SK-N-SH (cell line): ENCODE measurements around the gene TEAD4. TPM values are rescaled to one million over a fixed set of nuclear protein-coding genes. Genes with fewer than 3 reads are reported as not detected.

Experiments
- CTCF ChIA-PET: fragments of 300-600, 350-600 bp; formaldehyde crosslinking; extraction: SDS; loops from one replicate; lab custom pipeline; 2021; lab: Yijun Ruan, JAX
- POLR2A ChIA-PET: fragments of 350-600 bp; sonication (Branson Sonifier 250); formaldehyde crosslinking; extraction: SDS; loops from one replicate; lab custom pipeline; 2020; ENCODE audit warnings: antibody characterized with exemption, inconsistent platforms; lab: Yijun Ruan, JAX
- DNase-seq: peaks from one replicate; pipeline ENCODE4 v3.0.0; 2012
- H2AFZ ChIP-seq: fragments of 200-600 bp; sonication (generic); 2 replicates; pipeline ENCODE4 v1.8.1; 2016; ENCODE audit warnings: antibody characterized with exemption, mild to moderate bottlenecking, low read depth
- H3F3A ChIP-seq: fragments of 200-600 bp; sonication (generic); replicated peaks from 2 replicates; pipeline ENCODE3; 2016; ENCODE audit warnings: antibody characterized with exemption, mild to moderate bottlenecking; ENCODE audit not compliant: insufficient read depth
- H3K27ac ChIP-seq, 2 experiments: fragments of 200-500 bp in 1 of 2; fragments of 200-600 bp in 1 of 2; sonication (Bioruptor generic) in 1 of 2; sonication (generic), shearing (Covaris generic) in 1 of 2; 2 replicates each; pipeline versions ENCODE4 v1.5.1 to v1.6.1; 2014 to 2016; ENCODE audit warnings: low read depth in 2 of 2, inconsistent platforms in 1 of 2, low read length in 1 of 2, mild to moderate bottlenecking in 1 of 2, mixed read lengths in 1 of 2
- H3K27me3 ChIP-seq: fragments of 200-600 bp; sonication (generic), shearing (Covaris generic); 2 replicates; pipeline ENCODE4 v1.6.1; 2016; ENCODE audit warnings: mixed run types; ENCODE audit not compliant: insufficient read depth
- H3K36me3 ChIP-seq, 2 experiments: fragments of 200-500 bp in 1 of 2; fragments of 200-600 bp in 1 of 2; sonication (Bioruptor generic) in 1 of 2; sonication (generic) in 1 of 2; replicated peaks in 1 of 2; 2 replicates each; pipeline versions ENCODE3 to v1.5.1; 2014 to 2016; ENCODE audit warnings: low read length in 1 of 2, mild to moderate bottlenecking in 1 of 2; ENCODE audit not compliant: insufficient read depth in 2 of 2, control insufficient read depth in 1 of 2
- H3K4me1 ChIP-seq, 2 experiments: fragments of 200-500 bp in 1 of 2; fragments of 200-600 bp in 1 of 2; sonication (Bioruptor generic) in 1 of 2; sonication (generic), shearing (Covaris generic) in 1 of 2; 2 replicates each; pipeline versions ENCODE4 v1.5.1 to v1.6.1; 2014 to 2016; ENCODE audit warnings: low read depth in 1 of 2, low read length in 1 of 2, mixed run types in 1 of 2; ENCODE audit not compliant: insufficient read depth in 2 of 2, control insufficient read depth in 1 of 2
- H3K4me2 ChIP-seq: fragments of 200-600 bp; sonication (generic), shearing (Covaris generic); 2 replicates; pipeline ENCODE4 v1.6.1; 2017; ENCODE audit warnings: mixed run types
- H3K4me3 ChIP-seq, 2 experiments: fragments of 200-500 bp in 1 of 2; fragments of 200-600 bp in 1 of 2; sonication (Bioruptor generic) in 1 of 2; sonication (generic), shearing (Covaris generic) in 1 of 2; 2 replicates each; pipeline versions ENCODE4 v1.5.1 to v1.8.1; 2014 to 2016; ENCODE audit warnings: low read depth in 2 of 2, inconsistent platforms in 1 of 2, low read length in 1 of 2, mild to moderate bottlenecking in 1 of 2, mixed read lengths in 1 of 2, moderate library complexity in 1 of 2
- H3K79me2 ChIP-seq: fragments of 200-600 bp; sonication (generic); 2 replicates; pipeline ENCODE4 v1.8.1; 2017; ENCODE audit warnings: mild to moderate bottlenecking; ENCODE audit not compliant: insufficient read depth
- H3K9ac ChIP-seq: fragments of 200-600 bp; sonication (generic); 2 replicates; pipeline ENCODE4 v1.6.1; 2017; ENCODE audit warnings: mixed run types
- H3K9me2 ChIP-seq: fragments of 200-600 bp; sonication (generic); 2 replicates; pipeline ENCODE4 v1.6.1; 2017; ENCODE audit warnings: mixed run types
- H3K9me3 ChIP-seq: fragments of 200-600 bp; sonication (generic); 2 replicates; pipeline ENCODE4 v1.6.1; 2017; ENCODE audit warnings: mixed run types, mild to moderate bottlenecking, moderate library complexity
- H4K20me1 ChIP-seq: fragments of 200-600 bp; sonication (generic); 2 replicates; pipeline ENCODE4 v1.6.1; 2017; ENCODE audit warnings: mild to moderate bottlenecking, mixed run types; ENCODE audit not compliant: insufficient read depth
- ELF1 ChIP-seq: IDR thresholded peaks from 2 replicates; pipeline ENCODE4 v1.4.0; 2012
- EZH2phosphoT487 ChIP-seq: fragments of 200-600 bp; sonication (generic); IDR thresholded peaks from 2 replicates; pipeline ENCODE4 v1.6.1; 2017; ENCODE audit warnings: low read depth, mixed run types, mild to moderate bottlenecking, antibody characterized with exemption, moderate library complexity, borderline replicate concordance
- FOSL2 ChIP-seq: IDR thresholded peaks from 2 replicates; pipeline ENCODE4 v1.4.0; 2012; ENCODE audit warnings: low read depth, mild to moderate bottlenecking, moderate library complexity, borderline replicate concordance
- FOXJ3 ChIP-seq: sonication (generic); formaldehyde crosslinking; IDR thresholded peaks from 2 replicates; pipeline ENCODE4 v1.5.1; 2020; ENCODE audit warnings: mild to moderate bottlenecking, missing genetic modification reagents
- GABPA ChIP-seq: IDR thresholded peaks from 2 replicates; pipeline ENCODE4 v1.4.0; 2012; ENCODE audit warnings: low read depth, mild to moderate bottlenecking
- MXI1 ChIP-seq: IDR thresholded peaks from 2 replicates; pipeline ENCODE4 v1.6.1; 2012; ENCODE audit warnings: mild to moderate bottlenecking, low read depth, low read length, improper control_type of control experiment
- NFIC ChIP-seq: IDR thresholded peaks from 2 replicates; pipeline ENCODE4 v1.4.0; 2012; ENCODE audit warnings: borderline replicate concordance
- NRF1 ChIP-seq: IDR thresholded peaks from 2 replicates; pipeline ENCODE4 v1.6.1; 2012; ENCODE audit warnings: low read depth, mild to moderate bottlenecking, low read length
- RCOR1 ChIP-seq: fragments of 150-350 bp; IDR thresholded peaks from 2 replicates; pipeline ENCODE4 v1.6.1; 2017; ENCODE audit warnings: antibody characterized with exemption, low read length
- SIN3A ChIP-seq: IDR thresholded peaks from 2 replicates; pipeline ENCODE4 v1.6.1; 2012; ENCODE audit warnings: low read depth, mild to moderate bottlenecking, low read length, moderate library complexity, borderline replicate concordance
- TAF1 ChIP-seq: IDR thresholded peaks from 2 replicates; pipeline ENCODE4 v1.6.1; 2012; ENCODE audit warnings: low read depth, mild to moderate bottlenecking, low read length, moderate library complexity, borderline replicate concordance
- TCF12 ChIP-seq: IDR thresholded peaks from 2 replicates; pipeline ENCODE4 v1.4.0; 2012
- TEAD4 ChIP-seq: IDR thresholded peaks from 2 replicates; pipeline ENCODE4 v1.4.0; 2012; ENCODE audit warnings: mild to moderate bottlenecking, borderline replicate concordance; ENCODE audit not compliant: insufficient read depth
- WGBS: methylation state at CpG from one replicate; pipeline ENCODE4 v1.1.6; 2017; ENCODE audit warnings: low lambda C conversion rate; 5-methylcytosine and 5-hydroxymethylcytosine counted together
- polyA plus RNA-seq, 3 experiments: library from polyadenylated mRNA; depleted of rRNA; stranded (reverse); fragments of >200 nt; gene quantifications; 2 replicates each; pipeline ENCODE4 v1.2.3, GENCODE V29; 2012
- TF ChIP-seq, protein P1 (sequence below): fragments of 150-350 bp; IDR thresholded peaks from 2 replicates; pipeline ENCODE4 v1.6.1; 2016; ENCODE audit warnings: mild to moderate bottlenecking, low read depth, low read length
- TF ChIP-seq, protein P2 (sequence below): fragments of 200-600 bp; sonication (generic); IDR thresholded peaks from 2 replicates; pipeline ENCODE4 v1.6.1; 2017; ENCODE audit warnings: antibody characterized with exemption, mild to moderate bottlenecking, moderate library complexity
- TF ChIP-seq, protein P3 (sequence below): IDR thresholded peaks from 2 replicates; pipeline ENCODE4 v1.4.0; 2012; ENCODE audit warnings: low read depth, borderline replicate concordance
- TF ChIP-seq, protein P4 (sequence below): IDR thresholded peaks from 2 replicates; pipeline ENCODE4 v1.4.0; 2012; ENCODE audit warnings: low read depth, borderline replicate concordance
- TF ChIP-seq, protein P5 (sequence below): IDR thresholded peaks from 2 replicates; pipeline ENCODE4 v1.6.1; 2012; ENCODE audit warnings: mild to moderate bottlenecking, low read depth, low read length, moderate library complexity

The TEAD4 gene
- polyA plus RNA-seq, 1 of the 3 experiments (the other 2 are of a cell fraction), result 27.1 TPM

DNA sequence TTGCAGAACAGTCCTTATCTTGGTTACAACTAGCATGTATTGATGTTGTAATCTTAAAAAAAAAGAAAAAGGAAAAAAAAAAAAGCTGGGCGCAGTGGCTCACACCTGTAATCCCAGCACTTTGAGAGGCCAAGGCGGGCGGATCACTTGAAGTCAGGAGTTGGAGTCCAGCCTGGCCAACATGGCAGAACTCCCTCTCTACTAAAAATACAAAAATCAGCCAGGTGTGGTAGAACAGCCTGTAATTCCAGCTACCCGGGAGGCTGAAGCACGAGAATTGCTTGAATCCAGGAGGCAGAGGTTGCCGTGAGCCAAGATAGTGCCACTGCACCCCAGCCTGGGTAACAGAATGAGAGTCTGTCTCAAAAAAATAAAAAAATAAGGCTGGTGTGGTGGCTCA is 25.6 kb upstream of the TEAD4 start:
- no peak overlapping the region for H3K4me2 ChIP-seq
- peaks cover 0 to 2% of the 10 kb centered on the region in 2 experiments; a peak in 1 of 4 replicates for H3K4me1 ChIP-seq
- CTCF ChIA-PET, result interaction anchor here (1.6 to 2.6 kb wide), 2 partner anchors 11 to 12 kb away, joined by 3 to 14 read pairs; no protein-coding TSS in a partner anchor
- no peaks in the 10 kb centered on the region for H3K27me3 ChIP-seq
- H3K9ac ChIP-seq, result no peak overlapping the region
- no peak for TF ChIP-seq MXI1
- TF ChIP-seq TEAD4, result no peak
- no peak for TF ChIP-seq RCOR1
- TF ChIP-seq, protein P1, sequence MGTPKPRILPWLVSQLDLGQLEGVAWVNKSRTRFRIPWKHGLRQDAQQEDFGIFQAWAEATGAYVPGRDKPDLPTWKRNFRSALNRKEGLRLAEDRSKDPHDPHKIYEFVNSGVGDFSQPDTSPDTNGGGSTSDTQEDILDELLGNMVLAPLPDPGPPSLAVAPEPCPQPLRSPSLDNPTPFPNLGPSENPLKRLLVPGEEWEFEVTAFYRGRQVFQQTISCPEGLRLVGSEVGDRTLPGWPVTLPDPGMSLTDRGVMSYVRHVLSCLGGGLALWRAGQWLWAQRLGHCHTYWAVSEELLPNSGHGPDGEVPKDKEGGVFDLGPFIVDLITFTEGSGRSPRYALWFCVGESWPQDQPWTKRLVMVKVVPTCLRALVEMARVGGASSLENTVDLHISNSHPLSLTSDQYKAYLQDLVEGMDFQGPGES, result no peak
- TF ChIP-seq TAF1, result no peak
- no peak for TF ChIP-seq EZH2phosphoT487
- TF ChIP-seq TCF12, result no peak
- TF ChIP-seq, protein P2, sequence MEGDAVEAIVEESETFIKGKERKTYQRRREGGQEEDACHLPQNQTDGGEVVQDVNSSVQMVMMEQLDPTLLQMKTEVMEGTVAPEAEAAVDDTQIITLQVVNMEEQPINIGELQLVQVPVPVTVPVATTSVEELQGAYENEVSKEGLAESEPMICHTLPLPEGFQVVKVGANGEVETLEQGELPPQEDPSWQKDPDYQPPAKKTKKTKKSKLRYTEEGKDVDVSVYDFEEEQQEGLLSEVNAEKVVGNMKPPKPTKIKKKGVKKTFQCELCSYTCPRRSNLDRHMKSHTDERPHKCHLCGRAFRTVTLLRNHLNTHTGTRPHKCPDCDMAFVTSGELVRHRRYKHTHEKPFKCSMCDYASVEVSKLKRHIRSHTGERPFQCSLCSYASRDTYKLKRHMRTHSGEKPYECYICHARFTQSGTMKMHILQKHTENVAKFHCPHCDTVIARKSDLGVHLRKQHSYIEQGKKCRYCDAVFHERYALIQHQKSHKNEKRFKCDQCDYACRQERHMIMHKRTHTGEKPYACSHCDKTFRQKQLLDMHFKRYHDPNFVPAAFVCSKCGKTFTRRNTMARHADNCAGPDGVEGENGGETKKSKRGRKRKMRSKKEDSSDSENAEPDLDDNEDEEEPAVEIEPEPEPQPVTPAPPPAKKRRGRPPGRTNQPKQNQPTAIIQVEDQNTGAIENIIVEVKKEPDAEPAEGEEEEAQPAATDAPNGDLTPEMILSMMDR, result no peak
- TF ChIP-seq, protein P3, sequence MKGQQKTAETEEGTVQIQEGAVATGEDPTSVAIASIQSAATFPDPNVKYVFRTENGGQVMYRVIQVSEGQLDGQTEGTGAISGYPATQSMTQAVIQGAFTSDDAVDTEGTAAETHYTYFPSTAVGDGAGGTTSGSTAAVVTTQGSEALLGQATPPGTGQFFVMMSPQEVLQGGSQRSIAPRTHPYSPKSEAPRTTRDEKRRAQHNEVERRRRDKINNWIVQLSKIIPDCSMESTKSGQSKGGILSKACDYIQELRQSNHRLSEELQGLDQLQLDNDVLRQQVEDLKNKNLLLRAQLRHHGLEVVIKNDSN, result no peak
- TF ChIP-seq GABPA, result no peak
- TF ChIP-seq SIN3A, result no peak
- no peak for TF ChIP-seq FOXJ3 (CRISPR knock-in tag)
- TF ChIP-seq, protein P4, sequence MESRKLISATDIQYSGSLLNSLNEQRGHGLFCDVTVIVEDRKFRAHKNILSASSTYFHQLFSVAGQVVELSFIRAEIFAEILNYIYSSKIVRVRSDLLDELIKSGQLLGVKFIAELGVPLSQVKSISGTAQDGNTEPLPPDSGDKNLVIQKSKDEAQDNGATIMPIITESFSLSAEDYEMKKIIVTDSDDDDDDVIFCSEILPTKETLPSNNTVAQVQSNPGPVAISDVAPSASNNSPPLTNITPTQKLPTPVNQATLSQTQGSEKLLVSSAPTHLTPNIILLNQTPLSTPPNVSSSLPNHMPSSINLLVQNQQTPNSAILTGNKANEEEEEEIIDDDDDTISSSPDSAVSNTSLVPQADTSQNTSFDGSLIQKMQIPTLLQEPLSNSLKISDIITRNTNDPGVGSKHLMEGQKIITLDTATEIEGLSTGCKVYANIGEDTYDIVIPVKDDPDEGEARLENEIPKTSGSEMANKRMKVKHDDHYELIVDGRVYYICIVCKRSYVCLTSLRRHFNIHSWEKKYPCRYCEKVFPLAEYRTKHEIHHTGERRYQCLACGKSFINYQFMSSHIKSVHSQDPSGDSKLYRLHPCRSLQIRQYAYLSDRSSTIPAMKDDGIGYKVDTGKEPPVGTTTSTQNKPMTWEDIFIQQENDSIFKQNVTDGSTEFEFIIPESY, result no peak
- TF ChIP-seq, protein P5, sequence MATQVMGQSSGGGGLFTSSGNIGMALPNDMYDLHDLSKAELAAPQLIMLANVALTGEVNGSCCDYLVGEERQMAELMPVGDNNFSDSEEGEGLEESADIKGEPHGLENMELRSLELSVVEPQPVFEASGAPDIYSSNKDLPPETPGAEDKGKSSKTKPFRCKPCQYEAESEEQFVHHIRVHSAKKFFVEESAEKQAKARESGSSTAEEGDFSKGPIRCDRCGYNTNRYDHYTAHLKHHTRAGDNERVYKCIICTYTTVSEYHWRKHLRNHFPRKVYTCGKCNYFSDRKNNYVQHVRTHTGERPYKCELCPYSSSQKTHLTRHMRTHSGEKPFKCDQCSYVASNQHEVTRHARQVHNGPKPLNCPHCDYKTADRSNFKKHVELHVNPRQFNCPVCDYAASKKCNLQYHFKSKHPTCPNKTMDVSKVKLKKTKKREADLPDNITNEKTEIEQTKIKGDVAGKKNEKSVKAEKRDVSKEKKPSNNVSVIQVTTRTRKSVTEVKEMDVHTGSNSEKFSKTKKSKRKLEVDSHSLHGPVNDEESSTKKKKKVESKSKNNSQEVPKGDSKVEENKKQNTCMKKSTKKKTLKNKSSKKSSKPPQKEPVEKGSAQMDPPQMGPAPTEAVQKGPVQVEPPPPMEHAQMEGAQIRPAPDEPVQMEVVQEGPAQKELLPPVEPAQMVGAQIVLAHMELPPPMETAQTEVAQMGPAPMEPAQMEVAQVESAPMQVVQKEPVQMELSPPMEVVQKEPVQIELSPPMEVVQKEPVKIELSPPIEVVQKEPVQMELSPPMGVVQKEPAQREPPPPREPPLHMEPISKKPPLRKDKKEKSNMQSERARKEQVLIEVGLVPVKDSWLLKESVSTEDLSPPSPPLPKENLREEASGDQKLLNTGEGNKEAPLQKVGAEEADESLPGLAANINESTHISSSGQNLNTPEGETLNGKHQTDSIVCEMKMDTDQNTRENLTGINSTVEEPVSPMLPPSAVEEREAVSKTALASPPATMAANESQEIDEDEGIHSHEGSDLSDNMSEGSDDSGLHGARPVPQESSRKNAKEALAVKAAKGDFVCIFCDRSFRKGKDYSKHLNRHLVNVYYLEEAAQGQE, result no peak
- TF ChIP-seq NFIC, result no peak
- TF ChIP-seq FOSL2, result no peak
- no peak for TF ChIP-seq NRF1
- no peak for TF ChIP-seq ELF1
- TF ChIP-seq, all 33 proteins: peak for 0
- DNase-seq, result no peak
- POLR2A ChIA-PET, result no interaction called here
- H3F3A ChIP-seq, result peaks cover 6% of the 10 kb centered on the region
- no peaks in the 10 kb centered on the region; the same call in 1 of the 2 replicates for H3K79me2 ChIP-seq
- over 99% methylated on average over 6 of the region's 6 CpGs for WGBS
- peaks cover 30 to 70% of the 10 kb centered on the region in 2 experiments for H3K36me3 ChIP-seq
- no peaks in the 10 kb centered on the region for H3K9me3 ChIP-seq
- no peak overlapping the region for H3K4me3 ChIP-seq
- no peak overlapping the region for H3K27ac ChIP-seq
- H4K20me1 ChIP-seq, result no peaks in the 10 kb centered on the region
- H2AFZ ChIP-seq, result no peak overlapping the region
- no peaks in the 10 kb centered on the region for H3K9me2 ChIP-seq
